Stimulated activated CD4-positive, alpha-beta T cell treated with anti-CD3 and anti-CD28 coated beads, Interleukin-1b, Interleukin-23, amount 100 ng/mL, for 1 hour (primary cell): Measurements from ENCODE around the gene RPGR.

Experiments used
- DNase-seq, 2 donors: peaks; one replicate each; pipeline ENCODE4 v3.0.0-alpha.2; 2020; ENCODE audit warnings: low read depth in 2 of 2

Gene RPGR

GRCh38 chrX:38262715-38263620 lies 64.3 kb downstream of the RPGR start:
- DNase-seq = no peak

DNA sequence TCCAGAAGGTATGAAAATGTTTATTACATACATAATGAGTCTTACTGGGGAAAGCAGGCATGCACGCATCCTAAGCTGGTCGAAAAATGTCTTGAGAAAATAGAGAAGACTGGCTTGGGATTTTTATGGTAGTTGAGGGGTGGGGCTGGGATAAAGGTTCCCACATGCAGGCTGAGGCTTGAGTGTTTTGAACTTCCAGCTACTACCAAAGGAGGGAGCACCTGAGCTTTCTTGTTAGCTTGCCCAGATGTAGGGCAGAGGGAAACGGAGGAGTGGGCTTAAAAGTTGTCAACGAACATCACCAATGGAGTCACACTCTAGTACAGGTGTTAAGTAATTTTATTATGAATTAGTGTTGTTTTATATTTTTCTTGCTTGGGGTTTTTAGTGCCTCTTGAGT lies 67.1 kb downstream of the RPGR start:
- DNase-seq = no peak

DNA sequence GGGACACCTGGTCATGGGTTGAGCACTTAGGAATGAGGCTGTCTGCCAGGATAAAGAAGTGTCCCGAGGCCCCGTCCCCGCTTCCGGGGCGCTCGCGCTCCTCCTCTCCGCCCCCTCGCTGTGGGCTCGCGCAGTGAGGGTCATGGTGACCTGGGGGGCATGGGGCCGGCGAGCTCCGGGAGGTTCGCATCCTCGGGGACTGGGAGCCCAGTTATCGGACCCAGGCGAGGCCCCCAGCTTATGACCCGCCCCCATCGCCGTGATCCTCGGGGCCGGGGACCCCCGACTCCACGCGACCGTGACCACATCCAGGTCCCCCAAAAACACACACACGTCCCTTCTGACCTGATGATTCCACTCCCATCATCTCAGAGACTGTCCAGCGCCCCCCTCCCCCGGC lies 71.3 kb downstream of the RPGR start:
- DNase-seq = no peak

- DNase-seq = no peak
These were observed 77.3 kb downstream of the RPGR start for GRCh38 chrX:38249965-38250364.

- no peak for DNase-seq
These were observed 80.3 kb downstream of the RPGR start for GRCh38 chrX:38247051-38247450.

- no peak for DNase-seq
These were observed 86.8 kb downstream of the RPGR start for GRCh38 chrX:38240541-38240940.

DNA sequence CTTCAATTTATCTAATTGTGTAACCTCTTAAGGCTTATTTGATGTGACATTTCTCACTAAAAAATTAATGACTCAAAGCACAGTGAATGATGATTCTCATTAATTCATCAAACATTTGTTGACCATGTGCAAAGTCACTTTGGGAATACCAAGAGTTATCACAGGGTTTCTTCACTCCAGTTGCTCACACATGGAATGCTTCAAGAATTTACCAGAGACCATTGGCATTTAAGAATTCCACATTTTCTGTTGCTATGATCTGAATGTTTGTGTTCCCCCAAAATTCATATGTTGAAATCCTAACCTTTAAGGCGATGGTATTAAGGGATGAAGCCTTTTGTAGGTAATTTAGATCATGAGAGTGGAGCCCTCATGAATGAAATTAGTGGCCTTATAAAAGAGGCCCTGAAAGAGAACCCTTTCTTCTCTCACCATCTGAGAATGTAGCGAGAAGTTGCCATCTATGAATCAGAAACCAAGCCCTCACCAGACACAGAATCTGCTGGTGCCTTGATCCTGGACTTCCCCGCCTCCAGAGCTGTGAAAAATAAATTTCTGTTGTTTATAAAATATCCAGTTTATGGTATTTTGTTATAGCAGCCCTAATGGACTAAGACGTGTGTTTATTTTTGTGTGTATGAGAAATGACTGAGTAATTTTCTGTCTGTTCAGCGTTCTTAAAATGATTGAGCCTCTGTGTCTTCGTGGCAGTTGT lies 90.3 kb downstream of the RPGR start:
- no peak for DNase-seq

DNA sequence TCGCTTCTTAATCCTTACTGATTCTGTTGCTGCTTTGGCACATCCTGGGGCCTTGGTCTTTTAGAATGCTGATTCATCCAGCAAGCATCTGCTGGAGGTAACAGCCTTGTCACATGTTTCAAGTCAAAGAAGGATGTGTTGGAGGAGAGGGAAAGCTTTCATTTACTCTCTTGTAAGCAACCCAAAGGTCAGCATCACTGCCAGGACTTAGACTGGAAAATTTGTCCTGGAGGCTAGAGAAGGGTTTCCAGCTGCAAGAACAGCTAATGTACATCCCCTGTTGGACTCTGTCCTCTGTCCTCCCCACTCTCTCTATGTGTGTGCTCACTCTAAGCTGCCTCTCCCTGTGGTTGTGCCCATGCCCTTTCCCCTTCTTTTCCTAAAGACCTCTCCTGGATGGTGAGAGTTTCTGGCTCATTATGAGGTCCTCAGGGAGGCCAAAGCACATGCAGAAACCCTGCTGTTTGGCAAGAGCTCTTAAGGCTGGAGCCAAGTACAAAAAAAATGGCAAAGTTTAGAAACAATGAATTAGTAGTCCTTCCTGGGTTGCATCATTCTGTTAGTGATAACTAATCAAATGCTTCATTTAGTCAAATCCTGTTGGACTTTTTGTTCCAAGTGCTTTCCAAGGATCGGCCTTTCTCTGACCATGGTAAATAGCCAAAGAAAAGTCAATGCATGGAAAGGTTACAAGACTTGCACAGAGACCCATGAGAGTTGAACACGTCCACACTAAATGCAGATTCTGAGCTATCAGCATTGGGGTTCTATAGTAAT lies 93.2 kb downstream of the RPGR start:
- no peak for DNase-seq

- no peak for DNase-seq
These were observed 95.1 kb downstream of the RPGR start for GRCh38 chrX:38232079-38232686.

GRCh38 chrX:38225093-38225492 lies 102.2 kb downstream of the RPGR start:
- DNase-seq = no peak

- no peak for DNase-seq
These were observed 103.1 kb downstream of the RPGR start for GRCh38 chrX:38224160-38224559.

DNA sequence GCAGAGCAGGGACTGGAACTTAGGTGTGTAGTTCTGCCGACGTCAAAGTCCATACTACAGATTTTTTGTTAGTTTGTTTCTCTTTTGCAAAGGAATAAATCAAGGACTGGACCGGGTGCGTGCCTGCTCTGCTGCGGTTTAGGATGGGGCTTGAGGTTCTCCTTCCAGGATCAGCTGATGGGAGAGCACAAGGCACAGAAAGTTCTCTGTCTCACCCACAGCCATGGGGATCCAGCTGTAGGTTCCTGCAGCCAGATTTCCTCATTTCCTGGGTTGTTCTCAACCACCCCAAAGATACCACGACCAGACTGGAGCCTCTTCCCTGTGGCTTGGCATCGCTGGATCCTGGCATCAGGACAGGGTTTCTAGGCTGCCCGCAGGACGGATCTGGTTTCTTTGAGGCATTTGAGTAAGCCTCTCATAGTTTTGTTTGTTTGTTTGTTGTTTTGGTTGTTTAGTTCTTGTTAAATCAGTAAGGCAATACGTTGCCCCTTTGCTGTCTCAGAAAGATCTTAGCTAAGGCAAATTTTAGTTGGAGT lies 105.8 kb downstream of the RPGR start:
- no peak for DNase-seq

DNA sequence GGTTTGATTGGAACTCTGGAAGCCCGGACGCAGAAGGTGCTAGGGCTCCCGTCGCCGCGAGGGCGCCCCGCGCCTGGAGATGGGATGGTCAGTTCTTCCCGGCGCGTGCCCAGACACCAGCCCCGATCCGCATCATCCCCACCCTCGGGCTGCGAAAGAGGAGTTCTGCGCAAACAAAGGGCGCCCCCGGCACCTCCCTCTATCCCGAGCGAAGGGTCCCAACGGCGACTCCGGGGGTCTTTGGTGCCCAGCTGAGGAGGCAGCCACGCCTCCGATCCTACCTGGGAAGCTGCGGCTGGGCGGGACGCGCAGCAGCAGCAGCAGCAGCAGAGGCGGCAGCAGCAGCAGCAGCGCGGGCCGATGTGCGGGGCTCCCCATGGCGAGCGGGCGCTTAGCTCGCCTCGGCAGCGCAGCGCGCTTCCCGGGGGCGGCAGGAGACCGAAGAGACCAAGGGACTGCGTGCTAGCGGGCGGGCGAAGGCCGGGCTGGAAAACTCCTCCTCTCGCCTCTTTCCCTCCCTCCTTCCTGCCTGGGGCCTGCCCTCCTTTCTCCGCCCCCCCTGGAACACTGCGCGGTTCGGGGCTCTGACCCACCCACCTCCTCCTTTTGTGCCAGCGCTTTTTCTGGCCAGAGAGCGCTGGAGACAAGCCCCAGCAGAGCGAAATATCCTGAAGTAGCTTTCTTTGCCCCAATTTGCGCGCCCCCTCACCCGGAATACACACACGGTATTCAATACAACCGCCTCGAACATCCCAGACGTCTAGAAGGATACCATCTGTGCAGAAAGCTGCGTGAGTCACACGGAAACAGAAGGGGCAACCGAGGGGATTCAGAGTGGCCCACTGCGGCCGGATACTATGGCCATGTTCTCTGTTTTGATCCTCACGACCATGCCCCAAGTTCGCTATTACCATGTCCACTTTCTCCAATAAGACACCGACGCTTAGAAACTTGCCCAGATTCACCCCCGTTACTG lies 106.6 kb downstream of the RPGR start, which contains the start of gene SRPX:
Gene SRPX (minus strand): TSS at position 457 of the 976 bp plus-strand sequence. CDS start 79 bp downstream, at position 378.
- DNase-seq = no peak

DNA sequence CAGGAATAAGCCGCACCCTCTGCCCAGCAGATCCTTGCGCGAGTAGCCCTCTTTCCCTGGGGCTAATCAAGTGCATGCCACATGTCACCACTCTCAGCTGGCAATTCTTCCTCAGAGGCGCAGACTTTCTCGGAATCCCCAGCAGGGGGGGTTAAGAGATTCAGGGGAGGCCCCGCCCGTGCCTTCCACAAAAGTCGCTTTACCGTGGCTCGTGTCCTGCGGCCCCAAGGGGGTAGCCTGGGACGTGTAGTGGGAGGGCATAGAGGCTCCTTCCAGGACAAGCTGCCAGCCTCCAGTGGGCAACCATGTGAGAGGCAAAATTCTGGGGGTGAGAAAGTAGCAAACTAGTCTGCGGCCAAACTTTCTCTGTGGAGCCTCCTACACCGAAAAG lies 107.3 kb downstream of the RPGR start:
- DNase-seq = no peak
